Epithelial cell of proximal tubule (primary cell): ENCODE measurements around the gene TPM2. TPM values are rescaled to one million over a fixed set of nuclear protein-coding genes. Genes with fewer than 3 reads are reported as not detected.
A peak's percentile ranks its signal among the peaks of the same experiment; 100 is the strongest.

Experiments used
- DNase-seq: peaks from one replicate; pipeline ENCODE4 v3.0.0-alpha.2; 2011; ENCODE audit warnings: low read depth
- H3K4me3 ChIP-seq: 2 replicates; pipeline ENCODE4 v1.5.1; 2011; ENCODE audit warnings: low read depth, mild to moderate bottlenecking, low read length
- CTCF ChIP-seq: conservative IDR thresholded peaks from 2 replicates; pipeline ENCODE4 v1.5.1; 2012; ENCODE audit warnings: low read depth, mild to moderate bottlenecking, low read length
- total RNA-seq: library from RNA; depleted of rRNA; stranded (reverse); fragments of >200 nt; gene quantifications from 2 replicates; pipeline ENCODE4 v1.2.3, GENCODE V29; 2015

The TPM2 gene
- total RNA-seq, 1 donor from 2014 or later, result 267 TPM

DNA sequence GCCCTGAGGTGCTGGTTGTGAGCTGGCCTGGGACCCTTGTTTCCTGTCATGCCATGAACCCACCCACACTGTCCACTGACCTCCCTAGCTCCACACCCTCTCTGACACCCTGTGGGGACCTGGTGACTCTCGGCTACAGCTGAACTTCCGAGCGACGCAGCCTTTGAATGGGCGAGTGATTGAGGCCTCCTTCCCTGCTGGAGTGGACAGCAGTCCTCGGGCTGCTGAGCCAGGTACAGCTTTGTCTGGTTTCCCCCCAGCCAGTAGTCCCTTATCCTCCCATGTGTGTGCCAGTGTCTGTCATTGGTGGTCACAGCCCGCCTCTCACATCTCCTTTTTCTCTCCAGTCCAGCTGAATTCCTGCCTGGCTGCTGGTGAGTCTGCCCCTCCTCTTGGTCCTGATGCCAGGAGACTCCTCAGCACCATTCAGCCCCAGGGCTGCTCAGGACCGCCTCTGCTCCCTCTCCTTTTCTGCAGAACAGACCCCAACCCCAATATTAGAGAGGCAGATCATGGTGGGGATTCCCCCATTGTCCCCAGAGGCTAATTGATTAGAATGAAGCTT, 9.9 kb downstream of the TPM2 start:
- H3K4me3 ChIP-seq, result no peak overlapping the region
- DNase-seq, result no peak
- no peak for TF ChIP-seq CTCF

DNA sequence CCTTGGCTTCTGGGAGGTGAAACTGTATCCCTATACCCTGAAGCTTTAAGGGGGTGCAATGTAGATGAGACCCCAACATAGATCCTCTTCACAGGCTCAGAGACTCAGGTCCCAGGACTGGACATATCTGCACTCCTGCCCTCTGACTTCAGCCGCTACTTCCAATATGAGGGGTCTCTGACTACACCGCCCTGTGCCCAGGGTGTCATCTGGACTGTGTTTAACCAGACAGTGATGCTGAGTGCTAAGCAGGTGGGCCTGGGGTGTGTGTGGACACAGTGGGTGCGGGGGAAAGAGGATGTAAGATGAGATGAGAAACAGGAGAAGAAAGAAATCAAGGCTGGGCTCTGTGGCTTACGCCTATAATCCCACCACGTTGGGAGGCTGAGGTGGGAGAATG, 10.6 kb downstream of the TPM2 start:
- no peak for TF ChIP-seq CTCF
- no peak overlapping the region for H3K4me3 ChIP-seq

GRCh38 chr9:35675732-35676392, 13.9 kb downstream of the TPM2 start:
- TF ChIP-seq CTCF, result no peak
- peak overlapping the region; percentile 62 for H3K4me3 ChIP-seq
- no peak for DNase-seq

More for the DNA sequence above, 10.6 kb downstream of the TPM2 start:
- DNase-seq, result no peak

DNA sequence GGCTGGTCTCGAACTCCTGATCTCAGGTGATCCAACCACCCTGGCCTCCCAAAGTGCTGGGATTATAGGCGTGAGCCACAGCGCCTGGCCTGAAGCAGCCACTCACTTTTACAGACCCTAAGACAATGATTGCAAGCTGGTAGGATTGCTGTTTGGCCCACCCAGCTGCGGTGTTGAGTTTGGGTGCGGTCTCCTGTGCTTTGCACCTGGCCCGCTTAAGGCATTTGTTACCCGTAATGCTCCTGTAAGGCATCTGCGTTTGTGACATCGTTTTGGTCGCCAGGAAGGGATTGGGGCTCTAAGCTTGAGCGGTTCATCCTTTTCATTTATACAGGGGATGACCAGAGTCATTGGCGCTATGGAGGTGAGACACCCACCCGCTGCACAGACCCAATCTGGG, 14.5 kb downstream of the TPM2 start:
- TF ChIP-seq CTCF, result no peak
- no peak for DNase-seq
- peak overlapping the region; percentile 62 for H3K4me3 ChIP-seq

GRCh38 chr9:35674025-35674361, 15.7 kb downstream of the TPM2 start:
- peak overlapping the region; percentile 20 for H3K4me3 ChIP-seq
- no peak for DNase-seq
- TF ChIP-seq CTCF, result no peak

DNA sequence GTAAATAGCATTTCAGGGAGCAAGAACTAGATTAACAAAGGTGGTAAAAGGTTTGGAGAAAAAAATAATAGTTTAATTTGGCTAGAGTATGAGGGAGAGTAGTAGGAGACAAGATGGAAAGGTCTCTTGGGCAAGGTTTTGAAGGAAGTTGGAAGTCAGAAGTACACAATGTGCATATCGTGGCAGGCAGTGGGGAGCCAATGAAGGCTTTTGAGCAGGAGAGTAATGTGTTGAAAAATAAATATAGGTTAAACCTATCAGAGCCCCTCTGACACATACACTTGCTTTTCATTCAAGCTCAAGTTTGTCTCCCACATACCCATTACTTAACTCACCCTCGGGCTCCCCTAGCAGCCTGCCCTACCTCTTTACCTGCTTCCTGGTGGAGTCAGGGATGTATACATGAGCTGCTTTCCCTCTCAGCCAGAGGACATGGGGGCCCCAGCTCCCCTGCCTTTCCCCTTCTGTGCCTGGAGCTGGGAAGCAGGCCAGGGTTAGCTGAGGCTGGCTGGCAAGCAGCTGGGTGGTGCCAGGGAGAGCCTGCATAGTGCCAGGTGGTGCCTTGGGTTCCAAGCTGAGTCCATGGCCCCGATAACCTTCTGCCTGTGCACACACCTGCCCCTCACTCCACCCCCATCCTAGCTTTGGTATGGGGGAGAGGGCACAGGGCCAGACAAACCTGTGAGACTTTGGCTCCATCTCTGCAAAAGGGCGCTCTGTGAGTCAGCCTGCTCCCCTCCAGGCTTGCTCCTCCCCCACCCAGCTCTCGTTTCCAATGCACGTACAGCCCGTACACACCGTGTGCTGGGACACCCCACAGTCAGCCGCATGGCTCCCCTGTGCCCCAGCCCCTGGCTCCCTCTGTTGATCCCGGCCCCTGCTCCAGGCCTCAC, 16.3 kb downstream of the TPM2 start, which contains the start of gene CA9:
Gene CA9, plus strand, starts transcription at position 797 of the 893 bp plus-strand sequence. Its CDS starts 32 bp downstream, at position 829.
- H3K4me3 ChIP-seq, result peak within 1 kb of the TSS; percentile 20
- DNase-seq, result no peak
- no peak for TF ChIP-seq CTCF
